ENCODE data around the gene EPHB2.

EPHB2 gene

GRCh38 chr1:22738069-22738435 is 27.4 kb downstream of the EPHB2 start:
- Mint-ChIP-seq H3K27ac (no peak overlapping the region), H3K9me3 (no peaks in the 10 kb centered on the region), H3K36me3 (ENCODE audit: insufficient read depth) (peaks cover 3% of the 10 kb centered on the region), H3K4me3 (no peak overlapping the region), H3K27me3 (peaks cover 17 to 39% of the 10 kb centered on the region in 2 donors), H3K4me1 (ENCODE audit: low read depth in 2 of 2) (no peaks in the 10 kb centered on the region)
- ATAC-seq (replicated peaks) (no peak), DNase-seq (no peak)

DNA sequence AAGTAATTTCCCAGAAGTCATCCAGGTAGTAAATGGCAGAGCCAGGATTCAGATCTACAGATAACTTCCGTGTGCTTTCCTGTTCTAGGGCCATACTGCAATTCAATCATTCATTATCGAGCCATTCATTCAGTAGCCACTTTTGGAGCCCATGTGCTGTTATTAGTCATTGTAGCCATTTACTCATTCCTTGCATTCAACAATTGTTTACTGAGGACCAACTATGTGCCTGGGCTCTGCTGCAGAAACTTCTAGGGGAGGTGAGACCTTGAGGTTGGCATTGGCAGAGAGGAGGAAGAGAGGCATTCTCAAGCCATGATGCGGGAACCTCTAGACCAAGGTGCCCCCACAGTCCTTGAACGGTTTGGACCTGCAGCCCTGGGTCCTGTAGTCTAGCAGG is 27.9 kb downstream of the EPHB2 start:
- ATAC-seq (replicated peaks) = no peak

DNA sequence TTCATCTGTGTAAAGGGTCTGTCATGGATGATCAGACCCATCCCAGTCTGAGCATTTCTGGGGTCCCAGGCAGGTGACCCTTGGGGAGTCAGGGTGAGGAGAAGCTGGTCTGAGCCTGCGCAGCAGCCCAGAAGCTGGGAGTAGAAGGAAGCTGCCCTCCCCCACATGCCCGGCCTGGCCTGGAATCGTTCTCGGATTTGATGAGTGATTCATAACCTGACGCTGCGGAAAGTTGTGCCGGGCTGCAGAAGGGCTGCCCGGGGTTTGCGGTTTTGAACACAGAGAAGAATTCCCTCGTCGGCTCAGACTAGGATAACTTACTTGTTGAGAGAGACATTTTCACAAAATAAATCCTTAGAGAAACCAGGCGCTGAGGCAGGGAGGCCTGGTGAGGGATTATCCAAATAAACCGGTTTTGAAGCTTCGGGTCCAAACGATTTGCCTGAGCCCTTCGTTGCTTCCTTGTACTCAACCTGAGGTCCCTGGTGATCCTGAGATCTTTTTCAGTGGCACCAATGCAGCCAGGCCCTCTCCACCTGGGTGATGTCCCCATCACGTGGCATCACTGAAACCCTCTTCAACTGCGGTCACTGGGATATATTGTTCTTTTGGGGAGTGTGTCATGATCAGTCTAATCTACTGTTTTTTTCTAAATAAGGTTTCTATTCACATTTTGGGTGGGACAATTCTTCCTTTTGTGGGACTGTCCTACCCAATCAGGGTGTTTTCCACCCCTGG is 29.2 kb downstream of the EPHB2 start:
- Mint-ChIP-seq H3K4me1 (ENCODE audit: low read depth in 2 of 2) (no peaks in the 10 kb centered on the region), H3K27me3 (peaks cover 17 to 50% of the 10 kb centered on the region in 2 donors), H3K9me3 (no peaks in the 10 kb centered on the region), H3K36me3 (ENCODE audit: insufficient read depth) (no peaks in the 10 kb centered on the region), H3K27ac (no peak overlapping the region), H3K4me3 (no peak overlapping the region)
- no peak for DNase-seq
- no peak for ATAC-seq (replicated peaks)

More for the DNA sequence above, 27.9 kb downstream of the EPHB2 start:
- H3K27me3 Mint-ChIP-seq = peaks cover 17 to 43% of the 10 kb centered on the region in 2 donors
- H3K9me3 Mint-ChIP-seq = no peaks in the 10 kb centered on the region
- peaks cover 3% of the 10 kb centered on the region for H3K36me3 Mint-ChIP-seq (ENCODE audit: insufficient read depth)
- no peak overlapping the region for H3K4me3 Mint-ChIP-seq
- H3K27ac Mint-ChIP-seq = no peak overlapping the region
- H3K4me1 Mint-ChIP-seq (ENCODE audit: low read depth in 2 of 2) = no peaks in the 10 kb centered on the region
- no peak for DNase-seq

- Mint-ChIP-seq H3K4me1 (ENCODE audit: low read depth in 2 of 2) (peaks cover 2 to 3% of the 10 kb centered on the region in 2 donors), H3K27me3 (peaks cover 17 to 50% of the 10 kb centered on the region in 2 donors), H3K4me3 (no peak overlapping the region), H3K27ac (no peak overlapping the region), H3K36me3 (ENCODE audit: insufficient read depth) (no peaks in the 10 kb centered on the region), H3K9me3 (no peaks in the 10 kb centered on the region)
- ATAC-seq (replicated peaks) (no peak), DNase-seq (no peak)
Observed at GRCh38 chr1:22741118-22741517, 30.5 kb downstream of the EPHB2 start.

DNA sequence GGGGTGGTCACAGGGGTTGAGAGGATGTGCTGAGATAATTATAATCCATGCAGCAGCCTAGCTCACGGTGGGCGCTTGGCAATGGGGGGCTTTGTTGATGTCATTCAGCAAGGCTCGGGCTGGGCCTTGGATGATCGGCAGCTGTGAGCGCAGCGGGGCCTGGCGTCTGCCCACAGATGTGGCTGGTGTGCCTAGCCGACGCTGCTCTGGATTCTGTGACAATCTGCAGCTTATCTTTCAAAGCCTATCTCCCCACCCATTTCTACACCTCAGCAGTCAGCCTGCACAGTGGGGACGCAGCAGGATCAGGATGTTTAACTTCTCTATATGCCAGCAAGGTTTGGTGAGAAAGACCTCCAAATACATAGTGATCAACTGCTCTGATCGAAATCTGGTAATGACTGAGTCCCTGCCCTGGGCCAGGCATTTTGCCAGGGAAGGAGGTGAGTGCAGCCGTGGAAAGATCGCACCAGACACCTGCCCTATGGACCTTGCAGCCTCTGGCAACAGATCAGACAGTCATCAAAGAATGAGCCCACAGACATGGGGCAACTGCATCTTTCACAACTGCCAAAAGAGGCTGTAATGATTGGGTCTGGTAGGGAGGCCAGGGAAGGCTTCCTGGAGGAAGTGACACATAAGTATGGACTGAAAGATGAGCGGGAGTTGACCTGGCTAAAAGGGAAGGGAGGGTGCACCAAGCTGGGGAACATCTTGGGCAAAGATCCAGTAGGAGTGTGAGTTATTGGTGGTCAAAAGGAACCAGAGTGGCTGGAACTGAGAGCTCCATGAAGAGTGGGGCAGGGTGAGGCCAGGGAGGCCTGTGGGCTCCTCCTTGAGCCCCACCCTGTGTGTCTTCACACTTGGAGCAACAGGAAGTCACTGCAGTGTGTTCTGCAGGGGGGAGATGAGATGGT is 35.3 kb downstream of the EPHB2 start:
- Mint-ChIP-seq H3K27me3 (peaks cover 6 to 43% of the 10 kb centered on the region in 2 donors), H3K4me3 (no peak overlapping the region), H3K27ac (no peak overlapping the region), H3K4me1 (ENCODE audit: low read depth in 2 of 2) (peaks cover 3 to 4% of the 10 kb centered on the region in 2 donors), H3K9me3 (no peaks in the 10 kb centered on the region), H3K36me3 (ENCODE audit: insufficient read depth) (no peaks in the 10 kb centered on the region)
- DNase-seq = no peak
- ATAC-seq (replicated peaks) = no peak

GRCh38 chr1:22747021-22747734 is 36.5 kb downstream of the EPHB2 start:
- Mint-ChIP-seq H3K36me3 (ENCODE audit: insufficient read depth) (no peaks in the 10 kb centered on the region), H3K27me3 (peaks cover 0 to 43% of the 10 kb centered on the region in 2 donors), H3K27ac (no peak overlapping the region), H3K4me3 (no peak overlapping the region), H3K4me1 (ENCODE audit: low read depth in 2 of 2) (peaks cover 3 to 4% of the 10 kb centered on the region in 2 donors), H3K9me3 (no peaks in the 10 kb centered on the region)
- ATAC-seq (replicated peaks) (no peak), DNase-seq (no peak)

DNA sequence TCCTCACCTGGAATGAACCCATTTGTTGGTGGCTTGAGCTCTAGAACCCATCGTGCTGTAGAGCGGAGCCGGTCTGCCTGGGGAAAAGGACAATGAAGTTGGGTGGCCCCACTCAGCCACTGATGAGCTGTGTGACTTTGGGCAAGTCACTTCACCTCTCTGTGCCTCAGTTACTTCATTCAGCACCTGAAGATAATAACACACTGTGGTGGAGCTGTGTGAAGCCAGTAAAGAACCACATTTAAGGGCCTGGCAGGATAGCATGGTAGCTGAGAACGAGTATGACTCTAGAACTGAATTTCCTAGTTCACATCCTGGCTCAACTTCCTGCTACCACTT is 37.1 kb downstream of the EPHB2 start:
- H3K36me3 Mint-ChIP-seq (ENCODE audit: insufficient read depth) = no peaks in the 10 kb centered on the region
- no peak for DNase-seq
- no peak overlapping the region for H3K27ac Mint-ChIP-seq
- H3K4me3 Mint-ChIP-seq = no peak overlapping the region
- peaks cover 3 to 4% of the 10 kb centered on the region in 2 donors for H3K4me1 Mint-ChIP-seq (ENCODE audit: low read depth in 2 of 2)
- peaks cover 0 to 39% of the 10 kb centered on the region in 2 donors for H3K27me3 Mint-ChIP-seq
- ATAC-seq (replicated peaks) = no peak
- no peaks in the 10 kb centered on the region for H3K9me3 Mint-ChIP-seq

- no peak overlapping the region for H3K27ac Mint-ChIP-seq
- H3K4me1 Mint-ChIP-seq (ENCODE audit: low read depth in 2 of 2) = peaks cover 3 to 4% of the 10 kb centered on the region in 2 donors
- DNase-seq = no peak
- ATAC-seq (replicated peaks) = no peak
- no peak overlapping the region for H3K4me3 Mint-ChIP-seq
- no peaks in the 10 kb centered on the region for H3K36me3 Mint-ChIP-seq (ENCODE audit: insufficient read depth)
- H3K9me3 Mint-ChIP-seq = no peaks in the 10 kb centered on the region
- peaks cover 0 to 40% of the 10 kb centered on the region in 2 donors for H3K27me3 Mint-ChIP-seq
Observed at GRCh38 chr1:22749503-22749902, 38.9 kb downstream of the EPHB2 start.

- peaks cover 3 to 4% of the 10 kb centered on the region in 2 donors for H3K4me1 Mint-ChIP-seq (ENCODE audit: low read depth in 2 of 2)
Observed at GRCh38 chr1:22749919-22750684, 39.5 kb downstream of the EPHB2 start.

DNA sequence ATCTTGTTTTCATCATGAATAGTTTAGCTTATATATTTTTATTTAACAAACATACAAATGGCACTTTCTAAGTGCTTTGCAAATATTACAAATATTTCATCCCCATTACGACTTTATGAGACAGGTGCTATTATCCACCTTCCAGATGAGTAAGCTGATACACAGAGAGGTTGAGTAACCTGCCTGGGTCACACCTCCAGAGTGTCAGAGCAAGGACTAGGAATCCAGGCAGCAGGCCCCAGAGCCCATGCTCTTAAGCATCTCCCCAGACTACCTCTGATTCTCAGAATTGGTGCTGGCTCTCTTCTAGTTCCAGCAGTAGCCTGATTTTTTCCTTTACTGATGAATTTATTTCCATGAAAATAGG is 40.0 kb downstream of the EPHB2 start:
- ATAC-seq (replicated peaks) (no peak), DNase-seq (no peak)
- no peak overlapping the region for H3K4me3 Mint-ChIP-seq
- H3K27me3 Mint-ChIP-seq = peaks cover 0 to 51% of the 10 kb centered on the region in 2 donors
- peaks cover 3 to 4% of the 10 kb centered on the region in 2 donors for H3K4me1 Mint-ChIP-seq (ENCODE audit: low read depth in 2 of 2)
- no peaks in the 10 kb centered on the region for H3K36me3 Mint-ChIP-seq (ENCODE audit: insufficient read depth)
- H3K27ac Mint-ChIP-seq = no peak overlapping the region
- no peaks in the 10 kb centered on the region for H3K9me3 Mint-ChIP-seq

More at GRCh38 chr1:22749919-22750684, 39.5 kb downstream of the EPHB2 start:
- H3K4me3 Mint-ChIP-seq = no peak overlapping the region
- DNase-seq (no peak), ATAC-seq (replicated peaks) (no peak)
- H3K9me3 Mint-ChIP-seq = no peaks in the 10 kb centered on the region
- H3K36me3 Mint-ChIP-seq (ENCODE audit: insufficient read depth) = no peaks in the 10 kb centered on the region
- H3K27ac Mint-ChIP-seq = no peak overlapping the region
- H3K27me3 Mint-ChIP-seq = peaks cover 0 to 46% of the 10 kb centered on the region in 2 donors

DNA sequence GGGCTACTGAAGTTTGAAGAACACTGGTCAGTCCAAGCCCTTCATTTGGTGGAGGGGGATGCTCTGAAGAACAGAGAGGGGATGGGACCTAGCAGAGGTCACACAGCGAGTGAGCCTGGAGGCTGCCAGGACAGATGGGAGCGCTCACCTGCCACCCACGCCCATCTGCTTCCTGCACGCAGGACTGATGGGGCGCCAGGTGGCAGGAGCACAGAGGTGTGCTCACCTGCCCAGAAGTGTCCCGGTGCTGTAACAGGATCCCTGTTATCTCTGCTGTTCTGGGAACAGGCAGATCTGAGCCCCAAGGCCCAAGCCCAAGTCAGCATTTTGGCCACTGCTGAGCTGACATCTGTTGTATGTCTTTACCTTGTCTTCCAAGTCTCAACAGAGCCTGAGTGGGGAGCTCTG is 40.5 kb downstream of the EPHB2 start:
- no peaks in the 10 kb centered on the region for H3K9me3 Mint-ChIP-seq
- no peaks in the 10 kb centered on the region for H3K36me3 Mint-ChIP-seq (ENCODE audit: insufficient read depth)
- H3K27me3 Mint-ChIP-seq = peaks cover 0 to 56% of the 10 kb centered on the region in 2 donors
- ATAC-seq (replicated peaks) (no peak), DNase-seq (no peak)
- no peak overlapping the region for H3K27ac Mint-ChIP-seq
- no peak overlapping the region for H3K4me3 Mint-ChIP-seq
- peaks cover under 1 to 3% of the 10 kb centered on the region in 2 donors for H3K4me1 Mint-ChIP-seq (ENCODE audit: low read depth in 2 of 2)

DNA sequence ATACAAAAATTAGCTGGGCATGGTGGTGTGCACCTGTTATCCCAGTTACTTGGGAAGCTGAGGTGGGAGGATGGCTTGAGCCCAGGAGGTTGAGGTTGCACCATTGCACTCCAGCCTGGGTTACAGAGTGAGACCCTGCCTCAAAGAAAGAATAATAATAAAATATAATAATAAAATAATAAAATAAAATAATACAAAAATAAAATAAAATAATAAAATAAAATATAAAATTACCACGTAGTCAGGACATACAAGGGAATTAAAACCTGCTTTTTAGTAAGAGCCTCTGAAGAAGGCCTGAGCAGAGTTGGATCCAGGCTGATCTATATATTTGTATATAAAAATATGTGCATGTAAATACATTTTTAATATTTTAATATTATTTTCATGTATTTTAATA is 41.7 kb downstream of the EPHB2 start:
- H3K27ac Mint-ChIP-seq = no peak overlapping the region

GRCh38 chr1:22753481-22753971 is 42.9 kb downstream of the EPHB2 start:
- no peaks in the 10 kb centered on the region for H3K9me3 Mint-ChIP-seq
- DNase-seq = no peak

More for the DNA sequence above, 41.7 kb downstream of the EPHB2 start:
- Mint-ChIP-seq H3K27me3 (peaks cover 0 to 66% of the 10 kb centered on the region in 2 donors), H3K9me3 (no peaks in the 10 kb centered on the region), H3K36me3 (ENCODE audit: insufficient read depth) (no peaks in the 10 kb centered on the region), H3K4me3 (no peak overlapping the region), H3K4me1 (ENCODE audit: low read depth in 2 of 2) (no peaks in the 10 kb centered on the region)
- DNase-seq (no peak), ATAC-seq (replicated peaks) (no peak)

More at GRCh38 chr1:22753481-22753971, 42.9 kb downstream of the EPHB2 start:
- Mint-ChIP-seq H3K36me3 (ENCODE audit: insufficient read depth) (no peaks in the 10 kb centered on the region), H3K4me1 (ENCODE audit: low read depth in 2 of 2) (no peaks in the 10 kb centered on the region), H3K4me3 (no peak overlapping the region), H3K27me3 (peaks cover 0 to 66% of the 10 kb centered on the region in 2 donors), H3K27ac (no peak overlapping the region)
- ATAC-seq (replicated peaks) = no peak

Measured in effector memory CD8-positive, alpha-beta T cell (primary cell).